GM12872 (cell line): ENCODE measurements around the gene PRMT1.

ENCODE experiments used
- TF ChIP-seq, protein P1 (sequence below): IDR thresholded peaks from 3 replicates; pipeline ENCODE4 v1.5.1; 2011; ENCODE audit warnings: low read depth, mild to moderate bottlenecking, low read length, moderate library complexity; ENCODE audit not compliant: insufficient read depth

PRMT1 gene

DNA sequence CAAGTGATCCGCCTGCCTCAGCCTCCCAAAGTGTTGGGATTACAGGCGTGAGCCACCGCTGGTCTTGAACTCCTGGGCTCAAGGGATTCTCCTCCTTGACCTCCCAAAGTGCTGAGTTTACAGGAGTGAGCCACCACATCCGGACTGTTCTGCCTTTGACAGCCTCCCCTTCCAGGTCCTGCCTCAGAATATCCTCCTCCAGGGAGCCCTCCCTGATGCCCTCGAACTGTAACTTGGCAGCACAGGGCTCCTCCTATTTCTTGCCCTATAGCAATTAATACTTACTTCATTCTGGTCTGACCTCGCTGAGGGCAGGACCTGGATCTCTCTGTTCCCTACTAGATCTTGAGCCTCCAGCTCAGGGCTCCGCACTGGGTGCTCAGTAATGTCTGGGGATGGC lies 19.8 kb downstream of the PRMT1 start:
- TF ChIP-seq, protein P1, sequence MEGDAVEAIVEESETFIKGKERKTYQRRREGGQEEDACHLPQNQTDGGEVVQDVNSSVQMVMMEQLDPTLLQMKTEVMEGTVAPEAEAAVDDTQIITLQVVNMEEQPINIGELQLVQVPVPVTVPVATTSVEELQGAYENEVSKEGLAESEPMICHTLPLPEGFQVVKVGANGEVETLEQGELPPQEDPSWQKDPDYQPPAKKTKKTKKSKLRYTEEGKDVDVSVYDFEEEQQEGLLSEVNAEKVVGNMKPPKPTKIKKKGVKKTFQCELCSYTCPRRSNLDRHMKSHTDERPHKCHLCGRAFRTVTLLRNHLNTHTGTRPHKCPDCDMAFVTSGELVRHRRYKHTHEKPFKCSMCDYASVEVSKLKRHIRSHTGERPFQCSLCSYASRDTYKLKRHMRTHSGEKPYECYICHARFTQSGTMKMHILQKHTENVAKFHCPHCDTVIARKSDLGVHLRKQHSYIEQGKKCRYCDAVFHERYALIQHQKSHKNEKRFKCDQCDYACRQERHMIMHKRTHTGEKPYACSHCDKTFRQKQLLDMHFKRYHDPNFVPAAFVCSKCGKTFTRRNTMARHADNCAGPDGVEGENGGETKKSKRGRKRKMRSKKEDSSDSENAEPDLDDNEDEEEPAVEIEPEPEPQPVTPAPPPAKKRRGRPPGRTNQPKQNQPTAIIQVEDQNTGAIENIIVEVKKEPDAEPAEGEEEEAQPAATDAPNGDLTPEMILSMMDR: no peak

- TF ChIP-seq, protein P1: no peak
Observed at GRCh38 chr19:49699364-49699763, 22.3 kb downstream of the PRMT1 start.

GRCh38 chr19:49700563-49700962 lies 23.5 kb downstream of the PRMT1 start:
- TF ChIP-seq, protein P1: no peak

- TF ChIP-seq, protein P1: no peak
Observed at GRCh38 chr19:49701271-49701786, 24.3 kb downstream of the PRMT1 start.

DNA sequence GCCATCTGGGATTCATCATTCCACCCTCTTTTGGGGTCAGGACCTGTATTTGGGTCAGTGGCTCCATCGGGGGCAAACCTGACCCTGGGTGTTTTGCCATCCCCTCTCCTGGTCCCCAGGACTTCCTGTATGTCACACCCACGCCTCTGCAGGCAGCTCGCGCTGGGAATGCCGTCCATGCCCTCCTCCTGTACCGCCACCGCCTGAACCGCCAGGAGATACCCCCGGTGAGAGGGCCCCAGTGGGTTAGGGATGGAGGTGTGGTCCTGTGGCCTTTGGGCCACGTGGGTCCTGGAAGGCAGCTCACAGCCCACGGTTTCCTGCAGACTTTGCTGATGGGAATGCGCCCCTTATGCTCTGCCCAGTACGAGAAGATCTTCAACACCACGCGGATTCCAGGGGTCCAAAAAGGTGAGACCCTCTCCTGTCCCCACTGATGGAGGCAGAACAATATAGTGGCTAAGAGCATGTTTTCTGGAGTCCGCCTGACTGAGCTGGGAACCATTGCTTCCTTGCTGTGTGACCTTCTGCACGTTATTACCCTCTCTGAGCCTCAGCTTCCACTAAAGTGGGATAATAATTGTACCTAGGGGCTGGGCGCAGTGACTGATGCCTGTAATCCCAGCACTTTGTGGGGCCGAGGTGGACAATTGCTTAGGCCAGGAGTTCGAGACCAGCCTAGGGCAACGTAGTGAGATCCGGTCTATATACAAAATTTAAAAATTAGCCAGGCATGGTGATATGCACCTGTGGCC lies 28.0 kb downstream of the PRMT1 start:
- TF ChIP-seq, protein P1: no peak

GRCh38 chr19:49705919-49706318 lies 28.8 kb downstream of the PRMT1 start:
- TF ChIP-seq, protein P1: no peak

- TF ChIP-seq, protein P1: no peak
Observed at GRCh38 chr19:49710372-49710951, 33.4 kb downstream of the PRMT1 start.
